Activated naive CD8-positive, alpha-beta T cell (primary cell): Measurements from ENCODE around the gene SCFD1.

Experiments
- H3K27ac Mint-ChIP-seq: one replicate; pipeline ENCODE4 v1.8.0; 2021; ENCODE audit warnings: mixed read lengths
- H3K27me3 Mint-ChIP-seq: one replicate; pipeline ENCODE4 v1.8.0; 2021; ENCODE audit warnings: mixed read lengths
- H3K36me3 Mint-ChIP-seq: one replicate; pipeline ENCODE4 v1.8.0; 2021; ENCODE audit warnings: mixed read lengths
- H3K4me1 Mint-ChIP-seq: one replicate; pipeline ENCODE4 v1.8.0; 2021; ENCODE audit warnings: low read depth, mixed read lengths
- H3K4me3 Mint-ChIP-seq: one replicate; pipeline ENCODE4 v1.8.0; 2021; ENCODE audit warnings: mild to moderate bottlenecking, mixed read lengths
- H3K9me3 Mint-ChIP-seq: one replicate; pipeline ENCODE4 v1.8.0; 2021; ENCODE audit warnings: low read depth, mixed read lengths

Gene SCFD1

GRCh38 chr14:30748343-30748742 is 126.2 kb downstream of the SCFD1 start:
- Mint-ChIP-seq H3K27me3 (peaks cover 3% of the 10 kb centered on the region), H3K4me1 (no peaks in the 10 kb centered on the region), H3K36me3 (no peaks in the 10 kb centered on the region), H3K27ac (no peak overlapping the region), H3K9me3 (no peaks in the 10 kb centered on the region), H3K4me3 (no peak overlapping the region)

- Mint-ChIP-seq H3K27me3 (no peaks in the 10 kb centered on the region), H3K9me3 (no peaks in the 10 kb centered on the region), H3K36me3 (no peaks in the 10 kb centered on the region), H3K27ac (no peak overlapping the region), H3K4me3 (no peak overlapping the region), H3K4me1 (no peaks in the 10 kb centered on the region)
These were observed 129.7 kb downstream of the SCFD1 start for GRCh38 chr14:30751646-30752416.

- Mint-ChIP-seq H3K27me3 (peaks cover 5% of the 10 kb centered on the region), H3K36me3 (no peaks in the 10 kb centered on the region), H3K27ac (no peak overlapping the region), H3K9me3 (no peaks in the 10 kb centered on the region), H3K4me3 (no peak overlapping the region), H3K4me1 (no peaks in the 10 kb centered on the region)
These were observed 131.3 kb downstream of the SCFD1 start for GRCh38 chr14:30753452-30753851.

- H3K36me3 Mint-ChIP-seq, result no peaks in the 10 kb centered on the region
- H3K4me1 Mint-ChIP-seq, result no peaks in the 10 kb centered on the region
- no peaks in the 10 kb centered on the region for H3K9me3 Mint-ChIP-seq
- no peak overlapping the region for H3K27ac Mint-ChIP-seq
- peaks cover 5% of the 10 kb centered on the region for H3K27me3 Mint-ChIP-seq
- no peak overlapping the region for H3K4me3 Mint-ChIP-seq
These were observed 132.7 kb downstream of the SCFD1 start for GRCh38 chr14:30754778-30755177.

- Mint-ChIP-seq H3K4me1 (no peaks in the 10 kb centered on the region), H3K27ac (no peak overlapping the region), H3K4me3 (no peak overlapping the region), H3K9me3 (no peaks in the 10 kb centered on the region), H3K36me3 (no peaks in the 10 kb centered on the region), H3K27me3 (peaks cover 7% of the 10 kb centered on the region)
These were observed 134.5 kb downstream of the SCFD1 start for GRCh38 chr14:30756594-30756993.

GRCh38 chr14:30757082-30757481 is 135.0 kb downstream of the SCFD1 start:
- H3K27ac Mint-ChIP-seq, result no peak overlapping the region
- peaks cover 2% of the 10 kb centered on the region for H3K9me3 Mint-ChIP-seq
- no peak overlapping the region for H3K4me3 Mint-ChIP-seq
- peaks cover 7% of the 10 kb centered on the region for H3K27me3 Mint-ChIP-seq
- H3K4me1 Mint-ChIP-seq, result no peaks in the 10 kb centered on the region
- peaks cover 1% of the 10 kb centered on the region for H3K36me3 Mint-ChIP-seq

GRCh38 chr14:30759172-30760125 is 137.3 kb downstream of the SCFD1 start:
- H3K9me3 Mint-ChIP-seq, result peaks cover 17% of the 10 kb centered on the region
- peaks cover 12% of the 10 kb centered on the region for H3K36me3 Mint-ChIP-seq
- no peaks in the 10 kb centered on the region for H3K4me1 Mint-ChIP-seq
- H3K27ac Mint-ChIP-seq, result no peak overlapping the region
- H3K4me3 Mint-ChIP-seq, result no peak overlapping the region
- H3K27me3 Mint-ChIP-seq, result peaks cover 7% of the 10 kb centered on the region

GRCh38 chr14:30763891-30764290 is 141.8 kb downstream of the SCFD1 start:
- Mint-ChIP-seq H3K36me3 (peaks cover 12% of the 10 kb centered on the region), H3K4me3 (no peak overlapping the region), H3K4me1 (no peaks in the 10 kb centered on the region), H3K27me3 (peaks cover 4% of the 10 kb centered on the region), H3K27ac (no peak overlapping the region), H3K9me3 (peaks cover 19% of the 10 kb centered on the region)

GRCh38 chr14:30767624-30768023 is 145.5 kb downstream of the SCFD1 start:
- H3K4me3 Mint-ChIP-seq, result no peak overlapping the region
- H3K27ac Mint-ChIP-seq, result no peak overlapping the region
- peaks cover 5% of the 10 kb centered on the region for H3K27me3 Mint-ChIP-seq
- peaks cover 13% of the 10 kb centered on the region for H3K9me3 Mint-ChIP-seq
- H3K4me1 Mint-ChIP-seq, result no peaks in the 10 kb centered on the region
- peaks cover 10% of the 10 kb centered on the region for H3K36me3 Mint-ChIP-seq

- H3K27ac Mint-ChIP-seq, result no peak overlapping the region
- no peaks in the 10 kb centered on the region for H3K4me1 Mint-ChIP-seq
- peaks cover 5% of the 10 kb centered on the region for H3K27me3 Mint-ChIP-seq
- peaks cover 9% of the 10 kb centered on the region for H3K9me3 Mint-ChIP-seq
- no peak overlapping the region for H3K4me3 Mint-ChIP-seq
- H3K36me3 Mint-ChIP-seq, result peaks cover 7% of the 10 kb centered on the region
These were observed 146.7 kb downstream of the SCFD1 start for GRCh38 chr14:30768791-30769190.

- H3K27ac Mint-ChIP-seq, result no peak overlapping the region
- H3K4me1 Mint-ChIP-seq, result no peaks in the 10 kb centered on the region
- no peaks in the 10 kb centered on the region for H3K9me3 Mint-ChIP-seq
- H3K27me3 Mint-ChIP-seq, result peaks cover 5% of the 10 kb centered on the region
- H3K4me3 Mint-ChIP-seq, result no peak overlapping the region
- no peaks in the 10 kb centered on the region for H3K36me3 Mint-ChIP-seq
These were observed 148.3 kb downstream of the SCFD1 start for GRCh38 chr14:30770376-30770775.

GRCh38 chr14:30771595-30771994 is 149.5 kb downstream of the SCFD1 start:
- Mint-ChIP-seq H3K36me3 (no peaks in the 10 kb centered on the region), H3K4me1 (no peaks in the 10 kb centered on the region), H3K27ac (no peak overlapping the region), H3K9me3 (no peaks in the 10 kb centered on the region), H3K27me3 (peaks cover 5% of the 10 kb centered on the region), H3K4me3 (no peak overlapping the region)

GRCh38 chr14:30779210-30779609 is 157.1 kb downstream of the SCFD1 start:
- no peak overlapping the region for H3K27ac Mint-ChIP-seq
- no peaks in the 10 kb centered on the region for H3K36me3 Mint-ChIP-seq
- no peaks in the 10 kb centered on the region for H3K4me1 Mint-ChIP-seq
- no peaks in the 10 kb centered on the region for H3K9me3 Mint-ChIP-seq
- H3K4me3 Mint-ChIP-seq, result no peak overlapping the region
- peaks cover 7% of the 10 kb centered on the region for H3K27me3 Mint-ChIP-seq
